H9 (cell line): Measurements from ENCODE around the gene JAK1. TPM values are rescaled to one million over a fixed set of nuclear protein-coding genes. Genes with fewer than 3 reads are reported as not detected.

Experiments
- DNase-seq: peaks from one replicate; pipeline ENCODE4 v3.0.0-alpha.2; 2017
- H2AFZ ChIP-seq: one replicate; pipeline ENCODE4 v1.6.1; 2013; ENCODE audit warnings: mild to moderate bottlenecking, low read length, control low read depth, moderate library complexity
- H2AK5ac ChIP-seq: 2 replicates; pipeline ENCODE4 v1.6.1; 2013; ENCODE audit warnings: low read length, control low read depth, mixed read lengths; ENCODE audit not compliant: insufficient read length
- H2BK120ac ChIP-seq: one replicate; pipeline ENCODE4 v1.6.1; 2013; ENCODE audit warnings: low read depth, mild to moderate bottlenecking, low read length, control low read depth, inconsistent platforms; ENCODE audit not compliant: poor library complexity, severe bottlenecking
- H2BK12ac ChIP-seq: 2 replicates; pipeline ENCODE4 v1.6.1; 2013; ENCODE audit warnings: low read length, control low read depth, mixed read lengths, low read depth; ENCODE audit not compliant: insufficient read length
- H2BK15ac ChIP-seq: 2 replicates; pipeline ENCODE4 v1.6.1; 2013; ENCODE audit warnings: low read depth, low read length, control low read depth
- H2BK20ac ChIP-seq: one replicate; pipeline ENCODE4 v1.6.1; 2013; ENCODE audit warnings: low read depth, mild to moderate bottlenecking, low read length, control low read depth, inconsistent platforms; ENCODE audit not compliant: poor library complexity, severe bottlenecking
- H2BK5ac ChIP-seq: 2 replicates; pipeline ENCODE4 v1.6.1; 2013; ENCODE audit warnings: low read length, control low read depth, mixed read lengths; ENCODE audit not compliant: insufficient read length
- H3K14ac ChIP-seq: 2 replicates; pipeline ENCODE4 v1.6.1; 2013; ENCODE audit warnings: low read length, control low read depth; ENCODE audit not compliant: insufficient read depth
- H3K18ac ChIP-seq: 2 replicates; pipeline ENCODE4 v1.6.1; 2013; ENCODE audit warnings: low read depth, mild to moderate bottlenecking, mixed read lengths, low read length, control low read depth; ENCODE audit not compliant: insufficient read length
- H3K23ac ChIP-seq: 2 replicates; pipeline ENCODE4 v1.6.1; 2013; ENCODE audit warnings: low read length, control low read depth, mixed read lengths, low read depth; ENCODE audit not compliant: insufficient read length
- H3K23me2 ChIP-seq: 2 replicates; pipeline ENCODE4 v1.6.1; 2013; ENCODE audit warnings: low read depth, mild to moderate bottlenecking, mixed read lengths, low read length, control low read depth; ENCODE audit not compliant: insufficient read length, poor library complexity, severe bottlenecking
- H3K27ac ChIP-seq: 2 replicates; pipeline ENCODE4 v1.5.1; 2013; ENCODE audit warnings: low read length, control low read depth, mixed read lengths, low read depth; ENCODE audit not compliant: insufficient read length
- H3K27me3 ChIP-seq: 2 replicates; pipeline ENCODE4 v1.6.1; 2013; ENCODE audit warnings: low read length, control low read depth, inconsistent platforms; ENCODE audit not compliant: insufficient read depth
- H3K4ac ChIP-seq: 2 replicates; pipeline ENCODE4 v1.6.1; 2013; ENCODE audit warnings: low read depth, mild to moderate bottlenecking, control low read depth, inconsistent platforms, low read length, moderate library complexity
- H3K4me1 ChIP-seq: 2 replicates; pipeline ENCODE4 v1.6.1; 2013; ENCODE audit warnings: low read length, control low read depth, inconsistent platforms; ENCODE audit not compliant: insufficient read depth
- H3K4me2 ChIP-seq: 2 replicates; pipeline ENCODE4 v1.6.1; 2013; ENCODE audit warnings: low read length, control low read depth, mixed read lengths; ENCODE audit not compliant: insufficient read length, insufficient read depth
- H3K56ac ChIP-seq: 2 replicates; pipeline ENCODE4 v1.6.1; 2013; ENCODE audit warnings: low read depth, mild to moderate bottlenecking, mixed read lengths, low read length, control low read depth; ENCODE audit not compliant: insufficient read length
- H3K79me1 ChIP-seq: 2 replicates; pipeline ENCODE4 v1.6.1; 2013; ENCODE audit warnings: low read depth, mild to moderate bottlenecking, moderate library complexity, low read length, control low read depth, inconsistent platforms; ENCODE audit not compliant: insufficient read depth, poor library complexity, severe bottlenecking
- H3K79me2 ChIP-seq: 2 replicates; pipeline ENCODE4 v1.6.1; 2013; ENCODE audit warnings: low read length, control low read depth, inconsistent platforms; ENCODE audit not compliant: insufficient read depth
- H3K9ac ChIP-seq: 2 replicates; pipeline ENCODE4 v1.6.1; 2013; ENCODE audit warnings: low read length, control low read depth, mixed read lengths; ENCODE audit not compliant: insufficient read length; ENCODE audit errors: extremely low read depth
- H3K9me3 ChIP-seq: one replicate; pipeline ENCODE4 v1.6.1; 2013; ENCODE audit warnings: low read depth, low read length, inconsistent platforms; ENCODE audit not compliant: control insufficient read depth
- H3T11ph ChIP-seq: one replicate; pipeline ENCODE4 v1.6.1; 2013; ENCODE audit warnings: mild to moderate bottlenecking, low read length, control low read depth, inconsistent platforms
- H4K20me1 ChIP-seq: one replicate; pipeline ENCODE4 v1.6.1; 2013; ENCODE audit not compliant: control insufficient read depth, insufficient read length, insufficient read depth
- H4K5ac ChIP-seq: 2 replicates; pipeline ENCODE4 v1.6.1; 2013; ENCODE audit warnings: low read depth, mild to moderate bottlenecking, mixed read lengths, low read length, control low read depth; ENCODE audit not compliant: insufficient read length
- H4K8ac ChIP-seq: replicated peaks from 2 replicates; pipeline ENCODE4 v1.6.1; 2013; ENCODE audit warnings: low read length, control low read depth, mixed read lengths, low read depth; ENCODE audit not compliant: insufficient read length
- H4K91ac ChIP-seq: 2 replicates; pipeline ENCODE4 v1.6.1; 2013; ENCODE audit warnings: low read depth, mild to moderate bottlenecking, moderate library complexity, mixed read lengths, low read length, control low read depth; ENCODE audit not compliant: insufficient read length
- H3K27ac Mint-ChIP-seq, 3 experiments: 2 replicates in 2 of 3; 3 replicates in 1 of 3; pipeline ENCODE4 v1.8.0; 2020 to 2021; ENCODE audit warnings: mixed read lengths in 3 of 3, mild to moderate bottlenecking in 1 of 3, moderate library complexity in 1 of 3
- H3K27me3 Mint-ChIP-seq: 2 replicates; pipeline ENCODE4 v1.8.0; 2021; ENCODE audit warnings: low read depth, mild to moderate bottlenecking, moderate library complexity, mixed read lengths
- H3K36me3 Mint-ChIP-seq, 3 experiments: 2 replicates in 2 of 3; 3 replicates in 1 of 3; pipeline ENCODE4 v1.8.0; 2020 to 2021; ENCODE audit warnings: low read depth in 3 of 3, mixed read lengths in 3 of 3; ENCODE audit not compliant: insufficient read depth in 1 of 3
- H3K4me1 Mint-ChIP-seq, 2 experiments: 2 replicates each; pipeline ENCODE4 v1.8.0; 2020; ENCODE audit warnings: mixed read lengths in 2 of 2
- H3K4me3 Mint-ChIP-seq, 2 experiments: 2 replicates in 1 of 2; 3 replicates in 1 of 2; pipeline ENCODE4 v1.8.0; 2020 to 2021; ENCODE audit warnings: mild to moderate bottlenecking in 2 of 2, mixed read lengths in 2 of 2, moderate library complexity in 1 of 2
- H3K9me3 Mint-ChIP-seq, 2 experiments: 2 replicates in 1 of 2; 3 replicates in 1 of 2; pipeline ENCODE4 v1.8.0; 2020; ENCODE audit warnings: mild to moderate bottlenecking in 2 of 2, mixed read lengths in 2 of 2, moderate library complexity in 1 of 2
- CTCF ChIP-seq: fragments of 200-600 bp; sonication (generic); conservative IDR thresholded peaks from 3 replicates; pipeline ENCODE4 v1.8.0; 2021; ENCODE audit warnings: antibody characterized with exemption, mild to moderate bottlenecking
- WGBS: extraction: QIAGEN DNeasy Blood & Tissue Kit; methylation state at CpG from one replicate; pipeline ENCODE4 v1.1.7; 2013; ENCODE audit warnings: missing lambda C conversion rate, low lambda C conversion rate, mixed read lengths; ENCODE audit not compliant: insufficient read length; ENCODE audit errors: extremely low coverage; 5-methylcytosine and 5-hydroxymethylcytosine counted together
- total RNA-seq: library from RNA; stranded (reverse); gene quantifications from 2 replicates; pipeline ENCODE4 v1.2.1, GENCODE V29; 2021

JAK1 gene
- total RNA-seq, 1 experiment from 2014 or later = 12.8 TPM

DNA sequence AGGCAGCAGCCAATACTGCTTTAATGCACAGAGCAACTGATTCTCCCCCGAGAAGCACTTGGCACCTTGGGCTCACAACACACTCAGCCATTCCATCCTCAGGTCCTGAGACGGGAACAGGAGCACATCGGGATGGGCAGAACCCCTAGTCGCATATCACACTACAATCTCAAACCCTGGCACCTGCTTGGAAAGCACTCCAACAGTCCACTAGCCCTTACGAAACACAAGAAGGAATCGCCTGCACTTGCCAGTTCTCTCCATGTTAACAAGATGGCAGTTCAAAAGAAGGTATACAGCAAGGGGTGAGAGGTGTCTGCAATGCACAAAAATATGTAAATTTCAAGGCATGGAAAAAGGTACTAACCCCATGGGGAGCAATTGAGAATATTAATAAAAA lies 21.4 kb downstream of the JAK1 start:
- H4K20me1 ChIP-seq = no peaks in the 10 kb centered on the region
- H2BK12ac ChIP-seq = no peak overlapping the region
- Mint-ChIP-seq H3K4me3 (no peak overlapping the region), H3K27ac (peak overlapping the region in 1 of 3 experiments; percentile 42; a peak in 1 of 7 replicates), H3K36me3 (no peaks in the 10 kb centered on the region), H3K4me1 (peaks cover 16 to 19% of the 10 kb centered on the region in 2 experiments), H3K9me3 (no peaks in the 10 kb centered on the region), H3K27me3 (no peaks in the 10 kb centered on the region)
- H3K18ac ChIP-seq = no peak overlapping the region
- no peak overlapping the region for H3T11ph ChIP-seq
- no peak overlapping the region for H3K23ac ChIP-seq
- no peak overlapping the region for H3K4ac ChIP-seq
- H3K14ac ChIP-seq = no peak overlapping the region
- no peak overlapping the region for H2BK120ac ChIP-seq
- no peak for DNase-seq
- no peak overlapping the region for H3K9ac ChIP-seq
- H3K79me2 ChIP-seq = no peaks in the 10 kb centered on the region; the same call in 1 of the 2 replicates
- no peak overlapping the region for H3K4me2 ChIP-seq
- no peak overlapping the region for H2BK15ac ChIP-seq
- no peak overlapping the region for H4K5ac ChIP-seq
- no peak for TF ChIP-seq CTCF
- H4K8ac ChIP-seq = no peak overlapping the region
- no peak overlapping the region for H3K56ac ChIP-seq
- H2BK20ac ChIP-seq = no peak overlapping the region
- H2BK5ac ChIP-seq = no peak overlapping the region
- no peak overlapping the region for H3K27ac ChIP-seq
- H3K79me1 ChIP-seq = no peaks in the 10 kb centered on the region
- no peak overlapping the region for H4K91ac ChIP-seq
- no peaks in the 10 kb centered on the region for H3K23me2 ChIP-seq
- H3K9me3 ChIP-seq = no peaks in the 10 kb centered on the region
- no peaks in the 10 kb centered on the region for H3K27me3 ChIP-seq
- H3K4me1 ChIP-seq = no peaks in the 10 kb centered on the region
- no peak overlapping the region for H2AFZ ChIP-seq
- no peak overlapping the region for H2AK5ac ChIP-seq
- no CpG with 5 or more reads among the region's 6 CpGs for WGBS
